Ascending aorta (tissue), 2 donors: ENCODE results near the gene FHAD1. TPM values are rescaled to one million over a fixed set of nuclear protein-coding genes. Genes with fewer than 3 reads are reported as not detected.

Experiments used
- DNase-seq, 2 donors: peaks; one replicate each; pipeline ENCODE4 v3.0.0-alpha.2; 2019; ENCODE audit warnings: low spot score in 2 of 2
- H3K27ac ChIP-seq, 2 donors: fragments of 200-600 bp; sonication (generic); one replicate each; pipeline ENCODE4 v1.5.1; 2016 to 2017; ENCODE audit warnings: mild to moderate bottlenecking in 1 of 2
- H3K27me3 ChIP-seq: fragments of 200-600 bp; sonication (generic); one replicate; pipeline ENCODE4 v1.5.1; 2017
- H3K36me3 ChIP-seq, 2 donors: fragments of 200-600 bp; sonication (generic); one replicate each; pipeline ENCODE4 v1.5.1; 2016
- H3K4me1 ChIP-seq, 2 donors: fragments of 200-600 bp; sonication (generic); one replicate each; pipeline ENCODE4 v1.5.1; 2016 to 2017; ENCODE audit warnings: mild to moderate bottlenecking in 1 of 2
- H3K4me3 ChIP-seq, 2 donors: fragments of 200-600 bp; sonication (generic); one replicate each; pipeline ENCODE4 v1.5.1; 2016 to 2017; ENCODE audit warnings: mild to moderate bottlenecking in 1 of 2
- H3K9me3 ChIP-seq, 2 donors: fragments of 200-600 bp; sonication (generic); one replicate each; pipeline ENCODE4 v1.5.1; 2016
- CTCF ChIP-seq, 3 experiments: fragments of 200-600 bp in 2 of 3; fragments of 450-650 bp in 1 of 3; sonication (generic) in 2 of 3; IDR thresholded peaks; one replicate each; pipeline ENCODE4 v1.5.1; 2016 to 2019; ENCODE audit warnings: antibody characterized with exemption in 3 of 3, mild to moderate bottlenecking in 1 of 3, moderate library complexity in 1 of 3
- intact Hi-C: fragments of 100-400 bp; cut with DNase I; formaldehyde crosslinking; loops from one replicate; pipeline ENCODE4 v1.15.1; 2023
- total RNA-seq: library from RNA; depleted of rRNA; stranded (reverse); fragments of >200 nt; gene quantifications from one replicate; pipeline ENCODE4 v1.1.0, GENCODE V29; 2016

The FHAD1 gene
- total RNA-seq, 1 donor from 2014 or later, result not detected

- no peak for DNase-seq
- Histone ChIP-seq H3K4me3 (no peak overlapping the region), H3K9me3 (no peaks in the 10 kb centered on the region), H3K27ac (no peak overlapping the region), H3K27me3 (no peaks in the 10 kb centered on the region), H3K36me3 (no peaks in the 10 kb centered on the region), H3K4me1 (no peaks in the 10 kb centered on the region)
- TF ChIP-seq CTCF (IDR thresholded peaks at IDR 0.05), result no peak
- intact Hi-C loops, result no loop called here
Measured at GRCh38 chr1:15224974-15225373, 22.0 kb upstream of the FHAD1 start.

GRCh38 chr1:15225461-15225860, 21.6 kb upstream of the FHAD1 start:
- no peak for DNase-seq
- no peaks in the 10 kb centered on the region for H3K9me3 ChIP-seq
- H3K27me3 ChIP-seq, result no peaks in the 10 kb centered on the region
- intact Hi-C loops, result no loop called here
- H3K4me1 ChIP-seq, result no peaks in the 10 kb centered on the region
- TF ChIP-seq CTCF (IDR thresholded peaks at IDR 0.05), result no peak
- H3K4me3 ChIP-seq, result no peak overlapping the region
- H3K36me3 ChIP-seq, result no peaks in the 10 kb centered on the region
- H3K27ac ChIP-seq, result no peak overlapping the region

- no peak for TF ChIP-seq CTCF (IDR thresholded peaks at IDR 0.05)
- H3K27me3 ChIP-seq, result no peaks in the 10 kb centered on the region
- no peak overlapping the region for H3K27ac ChIP-seq
- no peak overlapping the region for H3K4me3 ChIP-seq
- H3K4me1 ChIP-seq, result no peaks in the 10 kb centered on the region
- H3K9me3 ChIP-seq, result no peaks in the 10 kb centered on the region
- no peaks in the 10 kb centered on the region for H3K36me3 ChIP-seq
- no peak for DNase-seq
- intact Hi-C loops, result no loop called here
Measured at GRCh38 chr1:15226388-15227255, 20.4 kb upstream of the FHAD1 start.

GRCh38 chr1:15229707-15230131, 17.3 kb upstream of the FHAD1 start:
- H3K9me3 ChIP-seq, result no peaks in the 10 kb centered on the region
- no peaks in the 10 kb centered on the region for H3K4me1 ChIP-seq
- TF ChIP-seq CTCF (IDR thresholded peaks at IDR 0.05), result no peak
- intact Hi-C loops, result no loop called here
- no peak overlapping the region for H3K4me3 ChIP-seq
- no peaks in the 10 kb centered on the region for H3K36me3 ChIP-seq
- DNase-seq, result no peak
- H3K27ac ChIP-seq, result no peak overlapping the region
- H3K27me3 ChIP-seq, result no peaks in the 10 kb centered on the region

- no peaks in the 10 kb centered on the region for H3K9me3 ChIP-seq
- H3K36me3 ChIP-seq, result no peaks in the 10 kb centered on the region
- no peak overlapping the region for H3K4me3 ChIP-seq
- no peaks in the 10 kb centered on the region for H3K27me3 ChIP-seq
- DNase-seq, result no peak
- TF ChIP-seq CTCF (IDR thresholded peaks at IDR 0.05), result no peak
- H3K4me1 ChIP-seq, result no peaks in the 10 kb centered on the region
- intact Hi-C loops, result no loop called here
- H3K27ac ChIP-seq, result no peak overlapping the region
Measured at GRCh38 chr1:15231714-15232201, 15.3 kb upstream of the FHAD1 start.
